Measurements from ENCODE around the gene UBE2L3.
A peak's percentile ranks its signal among the peaks of the same experiment; 100 is the strongest.
"Not testable (repeated sequence)": the region's sequence is repeated elsewhere in the genome, so short reads cannot be mapped to it uniquely, and the experiment has no call there.

UBE2L3 gene

GRCh38 chr22:21628386-21629254 lies 61.1 kb downstream of the UBE2L3 start:
- no peak for DNase-seq (ENCODE audit: low read depth)

- peak; percentile 61 for DNase-seq (ENCODE audit: low read depth)
Measured at GRCh38 chr22:21629255-21630149, 62.0 kb downstream of the UBE2L3 start, which contains the start of gene YDJC. YDJC (minus strand) TSS chr22:21630022; CDS start chr22:21630014, 8 bp downstream.

GRCh38 chr22:21631025-21631424 lies 63.5 kb downstream of the UBE2L3 start:
- no peak for DNase-seq (ENCODE audit: low read depth)

- no peak for DNase-seq (ENCODE audit: low read depth)
Measured at GRCh38 chr22:21632237-21632895, 64.9 kb downstream of the UBE2L3 start, which contains the start of gene CCDC116. CCDC116 (plus strand) TSS chr22:21632760; CDS start chr22:21633182, 422 bp downstream.

- no peak for DNase-seq (ENCODE audit: low read depth)
Measured at GRCh38 chr22:21632931-21633330, 65.4 kb downstream of the UBE2L3 start.

GRCh38 chr22:21633481-21633880 lies 66.0 kb downstream of the UBE2L3 start:
- DNase-seq (ENCODE audit: low read depth) = no peak

GRCh38 chr22:21634081-21634480 lies 66.6 kb downstream of the UBE2L3 start:
- no peak for DNase-seq (ENCODE audit: low read depth)

GRCh38 chr22:21634844-21635243 lies 67.3 kb downstream of the UBE2L3 start:
- no peak for DNase-seq (ENCODE audit: low read depth)

- DNase-seq (ENCODE audit: low read depth) = no peak
Measured at GRCh38 chr22:21635771-21636510, 68.4 kb downstream of the UBE2L3 start.

GRCh38 chr22:21636629-21637218 lies 69.2 kb downstream of the UBE2L3 start:
- no peak for DNase-seq (ENCODE audit: low read depth)

- DNase-seq (ENCODE audit: low read depth) = not testable (repeated sequence)
Measured at GRCh38 chr22:21637450-21637849, 69.9 kb downstream of the UBE2L3 start.

- DNase-seq (ENCODE audit: low read depth) = no peak
Measured at GRCh38 chr22:21639359-21639758, 71.8 kb downstream of the UBE2L3 start.

GRCh38 chr22:21640810-21641209 lies 73.3 kb downstream of the UBE2L3 start:
- no peak for DNase-seq (ENCODE audit: low read depth)

GRCh38 chr22:21641417-21641788 lies 73.9 kb downstream of the UBE2L3 start:
- DNase-seq (ENCODE audit: low read depth) = no peak

GRCh38 chr22:21641789-21642583 lies 74.5 kb downstream of the UBE2L3 start, which contains the start of gene SDF2L1:
SDF2L1 (plus strand) TSS chr22:21642302; CDS start chr22:21642337, 35 bp downstream.
- DNase-seq (ENCODE audit: low read depth) = peak; percentile 89

GRCh38 chr22:21642584-21643448 lies 75.3 kb downstream of the UBE2L3 start:
- no peak for DNase-seq (ENCODE audit: low read depth)

GRCh38 chr22:21643533-21644357 lies 76.2 kb downstream of the UBE2L3 start:
- DNase-seq (ENCODE audit: low read depth) = no peak

- DNase-seq (ENCODE audit: low read depth) = not testable (repeated sequence)
Measured at GRCh38 chr22:21645513-21645912, 78.0 kb downstream of the UBE2L3 start.

Measured in HS-5 (cell line).